Islet precursor cell (in vitro differentiated cells): Measurements from ENCODE around the gene NCF2.

ENCODE experiments used
- DNase-seq: peaks from one replicate; pipeline ENCODE4 v3.0.0-alpha.2; 2018

Gene NCF2

DNA sequence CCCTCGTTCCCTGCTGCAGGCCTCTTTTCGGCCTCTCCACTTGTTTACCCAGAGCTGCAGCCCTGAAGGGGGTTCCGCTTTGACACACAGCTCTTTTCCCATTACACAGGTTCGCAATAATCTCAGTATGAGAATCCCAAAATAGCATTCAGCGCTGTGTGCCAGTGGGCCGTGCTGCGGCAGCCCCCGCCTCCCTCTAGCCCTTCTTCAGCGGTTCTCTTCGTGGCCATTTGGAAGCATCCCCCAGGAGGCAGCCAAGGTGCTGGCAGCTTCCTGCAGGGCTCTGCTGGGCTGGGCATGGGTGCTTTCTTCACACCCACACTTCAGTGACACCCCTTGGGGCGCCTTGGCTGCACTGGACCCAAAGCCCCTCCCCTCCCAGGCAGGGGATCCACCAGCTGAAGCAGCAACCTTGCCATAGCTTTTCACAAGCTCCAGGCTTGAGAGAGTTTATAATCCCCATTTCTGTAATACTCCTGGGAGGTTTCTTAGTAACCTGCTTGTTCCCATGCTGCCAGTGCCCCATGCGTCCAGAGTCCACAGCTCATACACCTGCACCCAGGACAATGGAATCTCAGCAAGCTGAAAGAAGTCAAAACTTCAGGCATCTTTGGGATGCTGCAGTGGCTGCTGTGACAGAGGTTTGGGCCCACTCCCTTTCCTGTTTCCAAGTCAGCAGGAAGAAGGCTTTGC lies 8.1 kb downstream of the NCF2 start:
- DNase-seq = no peak

DNA sequence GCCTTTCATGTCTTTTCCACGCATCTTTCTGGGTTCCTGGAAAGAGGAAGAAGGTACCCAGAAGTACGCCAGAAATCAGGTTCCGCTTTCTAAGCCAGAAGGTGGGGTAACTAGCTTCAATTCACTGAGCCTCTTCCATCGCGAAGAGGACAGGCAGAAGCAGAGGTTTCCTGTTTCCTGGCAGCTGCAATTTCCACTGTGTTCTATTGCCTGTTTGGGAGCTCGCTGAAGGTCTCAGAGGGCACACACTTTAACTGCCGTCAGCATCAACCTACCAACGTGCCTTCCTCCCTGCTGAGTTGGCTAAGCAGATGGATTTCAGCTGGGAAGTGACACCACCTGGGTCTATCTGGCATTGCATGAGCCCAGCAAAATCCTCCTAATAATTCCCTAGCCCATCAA lies 10.0 kb downstream of the NCF2 start:
- DNase-seq = peak; percentile 70

DNA sequence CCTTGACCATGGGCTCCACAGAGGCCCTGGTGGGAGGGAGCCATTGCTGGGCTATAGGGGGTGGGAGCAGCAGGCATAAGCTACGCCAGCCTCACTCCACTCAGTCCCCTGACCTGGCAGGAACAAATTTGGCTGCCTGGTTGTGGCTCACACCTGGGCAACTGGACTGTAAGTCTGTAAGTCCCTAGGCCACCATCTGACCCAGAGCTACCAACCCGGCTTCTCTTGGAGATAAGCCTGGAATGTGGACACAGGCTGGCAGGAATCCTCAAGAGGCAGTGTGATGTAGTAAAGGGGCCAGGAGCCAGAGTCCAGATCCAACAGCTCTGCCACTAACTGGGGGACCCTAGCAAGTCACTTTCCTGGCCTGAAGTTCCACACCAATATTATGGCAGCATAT lies 11.4 kb downstream of the NCF2 start:
- no peak for DNase-seq

DNA sequence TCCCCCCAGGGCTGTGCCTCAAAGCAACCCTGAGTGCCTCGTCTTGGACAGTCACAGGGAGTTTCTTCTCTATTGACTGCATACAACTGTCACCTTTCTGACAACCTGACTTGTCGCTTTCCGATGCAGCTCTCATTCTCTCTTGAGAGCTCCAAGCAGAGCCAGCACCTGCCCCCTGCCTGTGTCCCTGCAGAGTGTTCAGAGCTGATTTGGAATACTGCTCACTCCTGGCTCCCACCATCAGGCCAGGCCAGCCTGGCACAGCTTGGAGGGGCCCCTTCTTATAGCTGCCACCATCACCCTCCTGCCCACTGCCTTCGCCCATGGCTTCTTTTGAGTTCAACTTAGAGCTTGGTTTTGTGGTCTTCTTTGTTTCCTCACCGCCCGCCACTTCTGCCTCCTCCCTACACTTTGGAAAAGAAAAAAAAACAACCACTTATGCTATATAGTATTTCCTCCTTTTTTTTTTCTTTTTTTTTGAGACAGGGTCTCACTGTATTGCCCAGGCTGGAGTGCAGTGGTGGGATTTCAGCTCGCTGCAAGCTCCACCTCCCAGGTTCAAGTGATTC lies 12.3 kb downstream of the NCF2 start:
- no peak for DNase-seq

DNA sequence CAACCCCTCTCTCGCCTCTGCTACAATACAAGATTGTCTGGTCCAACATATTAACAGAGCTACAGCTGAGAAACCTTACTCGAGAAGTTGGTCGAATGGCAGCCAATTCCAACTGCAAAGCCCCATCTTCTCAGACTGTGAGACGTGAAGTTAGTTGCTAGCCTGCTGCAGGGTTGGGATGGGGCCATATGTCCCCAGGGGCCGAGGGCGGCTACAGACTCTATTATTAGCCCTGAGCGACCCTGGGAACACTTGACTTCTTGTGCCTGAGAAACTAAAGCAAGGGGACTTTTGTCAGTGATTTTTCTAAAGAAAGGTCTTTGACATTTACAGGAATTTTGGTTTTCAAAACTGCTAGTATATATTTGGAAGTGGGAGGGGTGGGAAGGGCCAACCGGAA lies 13.7 kb downstream of the NCF2 start:
- DNase-seq = no peak

DNA sequence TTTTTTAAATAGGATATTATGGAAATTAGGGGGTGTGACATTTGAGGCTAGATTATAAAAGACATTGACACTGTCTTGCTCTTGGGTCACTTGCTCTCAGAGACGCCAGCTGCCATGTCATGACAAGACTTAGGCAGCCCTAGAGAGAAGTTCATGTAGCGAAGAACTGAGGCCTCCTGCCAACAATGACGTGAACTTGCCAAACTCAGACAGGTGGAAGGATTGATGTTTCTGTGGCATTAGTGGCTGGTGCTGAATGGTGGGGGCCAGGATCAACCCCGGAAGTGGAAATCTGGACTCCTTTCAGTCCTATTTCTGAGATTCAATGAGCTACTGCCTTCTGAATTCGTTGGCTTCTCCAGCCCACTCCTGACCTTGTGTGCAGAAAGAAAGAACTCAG lies 14.7 kb downstream of the NCF2 start:
- DNase-seq = no peak

DNA sequence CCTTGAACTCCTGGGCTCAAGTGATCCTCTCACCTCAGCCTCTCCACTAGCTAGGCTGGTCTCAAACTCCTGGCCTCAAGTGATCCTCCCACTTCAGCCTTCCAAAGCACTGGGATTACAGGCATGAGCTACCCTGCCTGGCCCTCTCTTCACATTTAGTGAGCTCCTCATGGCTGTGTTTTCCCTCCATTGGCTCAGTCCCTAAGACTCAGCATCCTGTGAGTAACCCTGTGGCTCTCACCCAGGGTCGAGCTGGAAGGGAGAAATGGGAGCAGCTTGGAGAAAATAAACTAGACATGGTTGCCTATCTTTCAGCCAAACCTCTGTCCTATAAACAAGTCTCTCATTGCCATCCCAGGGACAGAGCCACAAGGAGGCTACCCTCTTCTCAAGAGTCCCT lies 17.5 kb downstream of the NCF2 start:
- no peak for DNase-seq

DNA sequence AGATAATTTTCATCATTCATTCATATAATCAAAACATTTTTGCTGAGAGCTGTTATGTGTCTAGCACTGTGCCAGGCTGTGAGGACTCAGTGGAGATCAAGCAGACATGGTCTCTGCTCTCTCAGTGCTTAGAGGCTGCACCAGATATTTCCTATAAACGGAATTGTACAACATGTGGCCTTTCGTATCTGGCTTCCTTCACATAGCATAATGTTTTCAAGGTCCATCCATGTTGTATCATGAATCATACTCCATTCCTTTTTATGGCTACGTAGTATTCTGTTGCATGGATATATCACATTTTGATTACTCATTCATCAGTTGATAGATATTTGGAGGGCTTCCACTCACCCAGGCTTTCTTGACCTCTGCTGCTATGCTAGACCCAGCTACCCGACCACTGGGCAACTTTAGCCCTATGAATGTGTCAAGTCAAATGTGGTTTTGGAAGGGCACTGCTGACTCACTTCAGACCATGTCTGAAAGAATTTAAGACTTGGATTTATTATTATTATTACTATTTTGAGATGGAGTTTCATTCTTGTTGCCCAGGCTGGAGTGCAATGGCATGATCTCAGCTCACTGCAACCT lies 18.5 kb downstream of the NCF2 start:
- no peak for DNase-seq

DNA sequence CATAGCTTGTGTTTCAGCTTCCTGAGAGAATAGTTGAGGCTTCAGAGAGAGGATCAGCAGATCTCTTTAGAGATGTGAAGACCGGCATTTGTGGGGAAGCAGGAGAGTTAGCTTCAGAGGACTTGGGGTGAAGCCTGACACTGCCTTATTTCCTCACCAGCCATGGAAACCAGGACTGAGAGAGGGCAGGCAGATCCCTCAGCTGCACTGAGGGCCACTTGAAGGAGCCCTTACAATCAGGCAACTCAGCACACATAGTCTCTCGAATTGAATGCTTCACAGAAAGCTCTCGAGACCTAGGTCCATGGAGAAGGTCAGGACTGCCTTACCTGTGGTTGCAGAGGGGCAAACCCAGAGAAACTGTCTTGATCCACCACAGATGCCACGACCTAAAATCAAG lies 19.8 kb downstream of the NCF2 start:
- DNase-seq = no peak

DNA sequence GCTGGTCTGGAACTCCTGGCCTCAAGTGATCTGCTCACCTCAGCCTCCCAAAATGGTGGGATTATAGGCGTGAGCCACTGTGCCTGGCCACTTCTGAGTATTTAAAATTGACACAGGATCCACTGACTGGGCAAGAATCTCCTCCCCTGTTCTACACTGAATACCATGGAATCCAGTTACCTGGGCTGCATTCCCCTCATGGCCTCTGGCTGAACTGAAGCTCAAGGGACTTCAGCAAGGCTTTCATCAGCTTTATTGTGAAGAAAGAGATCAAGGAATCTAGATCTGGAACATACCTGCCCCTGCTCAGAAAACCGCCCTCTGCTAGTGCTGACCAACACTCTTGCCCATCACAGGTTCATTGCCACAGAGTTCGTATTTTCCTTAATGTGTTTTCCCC lies 20.5 kb downstream of the NCF2 start:
- no peak for DNase-seq

DNA sequence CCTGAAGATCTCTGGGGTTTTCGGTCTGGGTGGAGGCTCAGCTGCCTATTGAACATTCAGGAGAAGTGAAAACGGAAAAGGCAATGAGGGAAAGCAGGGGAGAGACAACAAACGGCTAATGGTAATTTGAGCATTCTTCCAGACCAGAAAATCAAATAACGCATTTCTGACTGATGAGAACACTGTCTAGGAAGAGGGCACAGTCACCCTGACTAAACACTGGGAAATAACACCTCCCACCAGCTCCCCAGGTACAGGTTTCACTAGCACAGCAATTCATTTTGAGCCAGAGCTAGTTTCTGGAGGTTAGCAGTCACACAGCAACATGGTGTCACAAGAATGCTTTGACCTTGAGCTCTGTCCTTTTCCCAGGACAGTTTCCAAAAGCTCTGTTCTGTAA lies 21.1 kb downstream of the NCF2 start:
- DNase-seq = peak; percentile 78

DNA sequence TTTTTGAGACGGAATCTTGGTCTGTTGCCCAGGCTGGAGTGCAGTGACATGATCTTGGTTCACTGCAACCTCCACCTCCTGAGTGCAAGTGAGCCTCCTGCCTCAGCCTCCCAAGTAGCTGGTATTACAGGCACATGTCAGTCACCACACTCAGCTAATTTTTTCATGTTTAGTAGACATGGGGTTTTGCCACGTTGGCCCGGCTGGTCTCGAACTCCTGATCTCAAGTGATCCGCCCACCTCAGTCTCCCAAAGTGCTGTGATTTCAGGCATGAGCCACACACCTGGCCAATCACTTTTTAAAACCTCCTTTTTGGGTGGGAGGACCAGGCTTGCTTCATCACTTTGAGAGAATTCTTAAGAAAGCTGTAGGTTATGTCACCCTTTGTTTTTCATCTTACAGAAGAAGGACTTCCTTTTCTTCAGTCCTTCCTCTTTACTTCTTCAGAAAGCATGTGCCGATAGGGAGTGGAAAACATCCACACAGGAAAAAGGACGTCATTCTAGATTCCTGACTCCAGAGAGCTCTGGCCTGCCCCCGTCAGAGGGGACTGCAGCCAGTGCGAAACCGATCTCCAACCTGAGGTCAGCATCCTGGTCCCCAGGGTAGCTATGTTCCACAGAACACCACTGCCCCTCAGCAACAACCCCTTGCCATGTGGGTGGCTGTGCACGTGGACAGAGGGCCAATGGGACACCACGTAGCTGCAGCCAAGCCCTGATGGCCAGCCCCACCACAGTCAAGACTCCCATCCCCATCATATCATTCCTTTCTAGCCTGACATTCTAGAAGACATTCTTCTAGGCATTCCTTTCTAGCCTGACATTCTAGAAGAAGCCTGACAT lies 21.9 kb downstream of the NCF2 start:
- DNase-seq = peak; percentile 78

DNA sequence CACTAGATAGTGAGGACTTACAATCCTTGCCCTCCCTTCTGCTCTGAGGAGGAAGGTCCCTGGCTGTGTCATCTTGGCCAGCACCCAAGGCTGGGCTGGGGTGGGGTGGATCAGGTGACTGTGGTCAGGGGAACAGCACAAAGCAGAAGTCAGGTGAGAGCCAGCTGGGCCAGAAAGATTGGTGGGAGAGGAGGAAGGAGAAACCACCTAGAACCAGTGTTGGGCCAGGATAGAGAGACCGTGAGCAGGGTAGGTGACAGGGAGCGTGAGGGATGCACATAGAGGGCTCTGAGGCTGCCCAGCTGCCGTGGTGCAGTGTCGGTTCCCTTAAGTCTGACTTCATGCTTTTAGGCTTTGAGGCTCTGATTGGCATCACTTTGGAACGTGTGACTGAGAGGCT lies 22.7 kb downstream of the NCF2 start:
- no peak for DNase-seq

DNA sequence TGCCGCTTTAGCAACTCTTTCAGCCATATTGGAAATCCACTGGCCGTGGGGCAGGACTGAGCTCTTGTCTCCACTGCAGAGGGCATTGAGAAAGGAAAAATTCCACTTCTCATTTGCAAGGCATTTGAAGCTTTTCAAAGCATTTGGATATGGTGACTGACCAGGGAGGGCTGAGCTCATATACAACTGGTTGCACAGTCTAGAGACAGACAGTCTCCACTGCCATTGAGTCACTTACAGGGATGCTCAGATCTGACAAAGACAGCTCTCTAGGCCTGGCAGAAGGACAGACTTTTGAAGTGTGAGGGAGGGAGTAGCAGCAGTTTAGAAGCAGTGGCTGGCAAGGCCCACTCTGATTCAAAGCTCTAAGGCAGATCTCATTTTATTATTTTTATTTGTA lies 24.2 kb downstream of the NCF2 start:
- DNase-seq = no peak

DNA sequence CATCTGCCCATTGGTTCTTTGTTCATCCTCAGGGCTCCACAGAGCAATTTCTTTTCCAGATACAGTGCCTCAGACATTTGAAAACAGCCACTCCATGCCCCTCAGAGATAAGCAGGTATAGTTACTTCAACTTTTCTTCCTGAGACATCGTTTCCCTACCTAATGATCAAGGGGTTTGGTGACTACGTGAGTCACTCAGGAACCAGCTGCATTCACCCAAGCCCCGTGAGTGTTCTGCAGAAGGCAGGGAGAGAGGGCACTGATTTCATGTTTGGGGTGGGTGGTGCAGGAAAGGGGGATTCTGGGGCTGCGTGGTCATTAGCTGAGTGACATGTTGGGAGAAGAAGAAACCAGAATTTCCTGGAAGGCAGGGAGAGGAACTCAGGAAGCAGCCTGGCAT lies 25.0 kb downstream of the NCF2 start:
- DNase-seq = no peak

DNA sequence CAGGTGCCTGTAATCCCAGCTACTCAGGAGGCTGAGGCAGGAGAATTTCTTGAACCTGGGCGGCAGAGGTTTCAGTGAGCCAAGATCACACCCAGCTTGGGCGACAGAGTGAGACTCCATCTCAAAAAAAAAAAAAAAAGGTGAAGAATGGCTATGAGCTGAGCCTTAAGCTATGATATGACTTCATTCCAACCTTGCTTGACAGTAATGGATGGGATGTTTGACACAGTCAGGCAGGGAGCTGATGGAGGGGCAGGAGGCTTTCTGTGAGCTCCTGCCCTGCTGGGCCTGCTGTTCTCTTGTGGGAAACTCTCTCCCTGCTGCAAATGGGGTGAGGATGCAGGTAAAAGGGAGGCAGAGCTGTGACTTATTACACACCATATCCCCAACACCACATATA lies 27.6 kb downstream of the NCF2 start:
- DNase-seq = no peak

DNA sequence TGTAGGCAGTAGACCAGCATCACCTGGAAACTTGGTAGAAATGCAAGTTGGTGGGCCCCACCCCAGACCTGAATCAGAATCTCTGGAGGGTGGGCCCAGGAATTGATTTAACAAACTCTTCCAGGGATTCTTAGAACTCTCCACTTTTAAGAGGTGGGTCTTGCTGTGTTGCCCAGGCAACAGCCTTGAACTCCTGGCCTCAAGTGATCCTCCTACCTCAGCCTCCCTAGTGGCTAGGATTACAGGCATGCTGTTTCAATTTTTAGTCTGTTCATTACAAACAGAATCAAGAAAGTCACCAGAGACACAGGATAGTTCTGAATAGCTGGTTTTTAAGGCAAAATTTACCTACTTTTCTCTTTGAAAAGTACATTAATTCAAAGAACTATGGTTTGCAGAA lies 31.2 kb downstream of the NCF2 start:
- DNase-seq = no peak

DNA sequence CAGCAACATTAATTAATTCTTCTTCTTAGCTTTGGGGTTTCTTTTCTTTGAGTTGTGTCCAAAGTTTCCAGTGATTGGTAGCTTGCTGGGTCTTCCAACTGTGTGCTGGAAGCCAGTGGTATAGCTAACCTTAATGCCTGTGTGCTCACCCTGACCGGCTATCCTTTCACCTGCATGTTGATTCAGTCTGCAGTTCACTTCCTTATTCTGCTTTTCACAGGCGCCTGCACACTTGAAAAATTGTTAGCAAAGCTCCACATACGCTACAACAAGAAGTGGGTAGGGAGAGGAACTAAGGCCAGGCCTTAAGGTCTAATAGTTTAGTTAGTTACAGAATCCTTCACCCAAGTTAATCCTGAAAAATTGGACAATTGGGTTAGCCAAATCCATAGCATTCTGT lies 35.7 kb downstream of the NCF2 start:
- DNase-seq = no peak

DNA sequence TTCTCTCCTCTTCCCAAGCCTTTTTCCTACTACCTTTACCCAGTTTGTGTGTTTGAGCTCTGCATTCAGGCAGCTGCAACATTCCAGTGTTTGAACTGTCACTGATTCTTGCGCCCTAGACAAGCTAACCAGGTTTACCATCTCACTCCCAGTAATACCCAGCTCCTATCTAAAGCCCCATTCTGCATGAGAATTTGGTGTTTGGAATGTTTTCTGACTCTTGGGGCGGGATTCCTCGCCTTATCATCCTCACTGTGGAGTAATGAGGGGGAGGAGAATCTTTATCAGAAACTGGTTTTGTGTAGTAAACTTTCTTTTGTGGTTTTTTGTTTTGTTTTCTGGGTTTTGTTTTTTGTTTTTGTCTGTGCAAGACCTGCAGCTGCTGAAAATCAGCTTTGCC lies 36.5 kb downstream of the NCF2 start:
- DNase-seq = no peak

DNA sequence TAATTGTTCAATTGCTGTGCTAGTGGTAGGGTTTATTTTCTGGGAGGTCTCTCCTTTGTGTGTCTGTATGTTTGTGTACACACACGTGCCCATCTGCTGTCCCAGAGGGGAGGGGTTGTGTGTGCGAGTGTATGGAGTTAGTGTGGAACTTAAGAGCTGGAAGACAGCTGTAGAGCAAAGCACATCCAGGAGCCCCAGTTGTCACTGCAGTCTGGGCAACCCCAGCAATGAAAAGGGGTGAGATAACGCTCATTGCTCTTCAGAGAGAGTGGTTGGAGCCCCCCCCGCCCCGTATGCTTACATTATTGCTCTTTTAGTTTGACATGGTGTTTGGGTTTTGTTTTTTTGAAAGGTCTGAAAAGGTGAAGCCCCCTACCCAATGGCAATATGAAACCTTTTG lies 36.9 kb downstream of the NCF2 start:
- no peak for DNase-seq

DNA sequence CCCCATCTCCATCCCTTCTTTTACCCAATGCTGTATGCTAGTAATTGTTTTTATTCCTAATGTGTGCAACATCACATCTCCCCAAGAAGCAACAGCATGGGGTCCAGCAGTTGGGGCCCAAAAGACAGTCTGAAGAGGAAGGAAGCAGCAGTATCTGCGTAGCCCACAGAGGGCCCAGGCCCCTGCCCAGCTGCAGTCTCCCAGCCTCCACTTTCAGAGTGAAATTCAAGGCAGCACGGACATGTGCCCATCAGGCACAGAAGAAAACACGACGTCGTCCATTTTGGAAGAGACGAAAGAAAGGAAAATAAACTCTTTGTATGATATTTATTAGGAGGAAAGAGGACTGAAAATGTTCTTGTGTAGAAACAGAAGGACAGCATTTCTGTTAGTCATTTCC lies 37.4 kb downstream of the NCF2 start:
- no peak for DNase-seq

DNA sequence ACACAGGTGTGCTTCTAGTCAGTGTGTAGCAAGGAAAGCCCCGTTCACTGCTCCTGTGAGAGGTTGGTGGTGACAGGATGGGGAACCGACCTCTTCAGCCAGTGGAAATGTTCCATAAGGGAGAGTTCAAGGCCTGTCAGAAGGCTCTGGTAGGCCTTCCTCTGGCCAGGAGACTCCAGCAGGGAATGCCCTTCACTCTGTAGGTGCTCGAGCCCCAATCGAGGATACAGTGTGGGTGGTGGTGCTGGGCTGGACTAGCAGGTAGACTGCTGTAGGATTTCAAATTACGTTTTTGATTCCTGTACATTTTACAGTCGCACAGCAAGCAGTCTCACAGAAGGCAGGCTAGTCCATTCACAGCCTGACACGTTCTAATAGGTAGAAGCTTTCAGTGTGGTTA lies 37.8 kb downstream of the NCF2 start:
- DNase-seq = no peak

DNA sequence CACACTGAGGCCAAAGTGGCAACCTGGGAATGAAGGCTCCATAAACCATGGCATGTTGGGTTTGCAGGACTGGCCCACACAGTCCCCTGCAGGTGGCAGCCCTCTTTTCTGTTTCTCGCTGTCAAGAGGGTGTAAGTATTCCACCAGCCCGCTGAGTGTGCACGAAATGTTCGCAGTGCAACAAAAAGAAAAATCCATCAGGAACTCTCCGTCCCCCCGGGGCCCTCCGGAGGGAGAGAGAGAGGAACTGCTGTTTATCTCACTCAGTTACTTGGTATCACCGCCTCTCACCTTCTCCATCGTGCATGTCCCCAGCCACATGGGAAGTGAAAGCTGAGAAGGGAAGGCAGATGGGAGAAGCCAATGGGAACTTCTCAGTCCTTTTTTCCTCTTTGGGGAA lies 38.3 kb downstream of the NCF2 start:
- no peak for DNase-seq

DNA sequence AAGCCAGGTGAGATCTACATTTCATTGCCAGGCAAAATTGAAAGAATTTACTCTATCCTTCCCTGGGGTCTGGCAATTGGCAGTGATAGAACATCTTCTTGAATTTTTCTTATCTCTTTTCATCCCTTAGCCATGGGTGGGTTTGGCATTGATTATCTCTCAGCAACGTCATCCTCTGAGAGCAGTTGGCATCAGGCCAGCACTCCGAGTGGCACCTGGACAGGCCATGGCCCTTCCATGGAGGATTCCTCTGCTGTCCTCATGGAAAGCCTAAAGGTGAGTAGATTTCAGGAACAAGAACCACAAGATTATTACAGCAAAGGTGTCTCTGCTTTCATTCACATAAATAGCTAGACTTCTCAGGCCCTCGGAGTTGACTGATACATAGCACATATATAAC lies 39.3 kb downstream of the NCF2 start:
- no peak for DNase-seq
